SU-DHL-6 (cell line): ENCODE measurements around the gene CACNB2.

Experiments used
- H2AFZ ChIP-seq: fragments of 200-600 bp; sonication (generic); 2 replicates; pipeline ENCODE4 v1.6.1; 2014; ENCODE audit warnings: low read depth, mild to moderate bottlenecking, moderate library complexity, mixed read lengths, antibody characterized with exemption, low read length; ENCODE audit not compliant: severe bottlenecking
- H3F3A ChIP-seq: fragments of 200-600 bp; shearing (Covaris generic); 2 replicates; pipeline ENCODE4 v1.6.0; 2016; ENCODE audit warnings: antibody characterized with exemption, mild to moderate bottlenecking; ENCODE audit not compliant: insufficient read depth
- H3K27ac ChIP-seq: fragments of 200-600 bp; sonication (generic); 2 replicates; pipeline ENCODE4 v1.5.1; 2016; ENCODE audit warnings: low read depth, mild to moderate bottlenecking, low read length, moderate library complexity, mixed read lengths
- H3K27me3 ChIP-seq: fragments of 200-600 bp; sonication (generic), shearing (Covaris generic); 2 replicates; pipeline ENCODE4 v1.6.0; 2014; ENCODE audit warnings: mild to moderate bottlenecking, low read length
- H3K36me3 ChIP-seq: fragments of 200-600 bp; sonication (generic); 2 replicates; pipeline ENCODE4 v1.6.1; 2014; ENCODE audit warnings: mild to moderate bottlenecking, low read length, mixed read lengths
- H3K4me2 ChIP-seq: fragments of 300-600, 200-600 bp; shearing (Covaris generic), sonication (generic); 2 replicates; pipeline ENCODE4 v1.6.0; 2014; ENCODE audit warnings: low read length, low read depth, mild to moderate bottlenecking; ENCODE audit not compliant: poor library complexity, severe bottlenecking
- H3K4me3 ChIP-seq: fragments of 200-600 bp; sonication (generic); 2 replicates; pipeline ENCODE4 v1.5.1; 2014; ENCODE audit warnings: antibody characterized with exemption, low read length, mild to moderate bottlenecking, mixed read lengths; ENCODE audit not compliant: insufficient read depth, poor library complexity, severe bottlenecking
- H3K79me2 ChIP-seq: fragments of 200-600 bp; sonication (generic); 2 replicates; pipeline ENCODE4 v1.6.1; 2014; ENCODE audit warnings: mild to moderate bottlenecking, low read length, moderate library complexity; ENCODE audit not compliant: insufficient read depth
- H3K9ac ChIP-seq: fragments of 200-600 bp; sonication (generic); 2 replicates; pipeline ENCODE4 v1.7.0; 2014; ENCODE audit warnings: mild to moderate bottlenecking, low read length
- H3K9me2 ChIP-seq: fragments of 200-600 bp; sonication (generic); replicated peaks from 2 replicates; pipeline ENCODE4 v1.6.1; 2014; ENCODE audit warnings: low read length; ENCODE audit not compliant: insufficient read depth
- H3K9me3 ChIP-seq: fragments of 200-600 bp; sonication (generic); 2 replicates; pipeline ENCODE4 v1.6.1; 2014; ENCODE audit warnings: low read length, mixed read lengths; ENCODE audit not compliant: insufficient read depth
- H4K20me1 ChIP-seq: fragments of 200-600 bp; sonication (generic); 2 replicates; pipeline ENCODE4 v1.6.1; 2014; ENCODE audit warnings: low read depth, mild to moderate bottlenecking, antibody characterized with exemption, low read length, moderate library complexity, mixed read lengths
- CTCF ChIP-seq: fragments of 200-600 bp; sonication (generic); IDR thresholded peaks from one replicate; pipeline ENCODE4 v1.5.1; 2017; ENCODE audit warnings: antibody characterized with exemption, mild to moderate bottlenecking, low read length, moderate library complexity; ENCODE audit not compliant: insufficient read depth, poor library complexity, severe bottlenecking
- EZH2phosphoT487 ChIP-seq: fragments of 200-600 bp; sonication (generic), shearing (Covaris generic); conservative IDR thresholded peaks from 2 replicates; pipeline ENCODE4 v1.6.1; 2018; ENCODE audit warnings: mild to moderate bottlenecking, antibody characterized with exemption, low read length, moderate library complexity, mixed read lengths

The CACNB2 gene

GRCh38 chr10:18554479-18554878 lies 414.3 kb downstream of the CACNB2 start:
- peaks cover 29% of the 10 kb centered on the region; the same call in 1 of the 2 replicates for H3K9me3 ChIP-seq
- H3K4me2 ChIP-seq, result no peak overlapping the region
- peaks cover 36% of the 10 kb centered on the region for H3K36me3 ChIP-seq
- H3K4me3 ChIP-seq, result no peak overlapping the region
- H3K27me3 ChIP-seq, result no peaks in the 10 kb centered on the region
- no peaks in the 10 kb centered on the region for H3K9me2 ChIP-seq
- H3K9ac ChIP-seq, result no peak overlapping the region
- H4K20me1 ChIP-seq, result no peaks in the 10 kb centered on the region
- TF ChIP-seq EZH2phosphoT487 (no peak), CTCF (no peak)
- H2AFZ ChIP-seq, result no peak overlapping the region
- no peak overlapping the region for H3K27ac ChIP-seq
- H3F3A ChIP-seq, result no peaks in the 10 kb centered on the region
- H3K79me2 ChIP-seq, result no peaks in the 10 kb centered on the region

GRCh38 chr10:18556522-18557147 lies 416.4 kb downstream of the CACNB2 start:
- no peak overlapping the region for H3K27ac ChIP-seq
- no peaks in the 10 kb centered on the region for H4K20me1 ChIP-seq
- H3K4me3 ChIP-seq, result no peak overlapping the region
- H3K27me3 ChIP-seq, result no peaks in the 10 kb centered on the region
- H3K9ac ChIP-seq, result no peak overlapping the region
- peaks cover 38% of the 10 kb centered on the region; the same call in 1 of the 2 replicates for H3K9me3 ChIP-seq
- peaks cover 45% of the 10 kb centered on the region for H3K36me3 ChIP-seq
- TF ChIP-seq CTCF, result no peak
- TF ChIP-seq EZH2phosphoT487, result no peak
- no peak overlapping the region for H2AFZ ChIP-seq
- H3F3A ChIP-seq, result no peaks in the 10 kb centered on the region
- no peaks in the 10 kb centered on the region for H3K9me2 ChIP-seq
- no peaks in the 10 kb centered on the region for H3K79me2 ChIP-seq
- H3K4me2 ChIP-seq, result no peak overlapping the region

GRCh38 chr10:18557960-18558359 lies 417.7 kb downstream of the CACNB2 start:
- Histone ChIP-seq H3K36me3 (peaks cover 48% of the 10 kb centered on the region), H3K9me2 (no peaks in the 10 kb centered on the region), H2AFZ (no peak overlapping the region), H3K27me3 (no peaks in the 10 kb centered on the region), H3K9ac (no peak overlapping the region), H3K4me3 (no peak overlapping the region), H3F3A (no peaks in the 10 kb centered on the region), H3K9me3 (peaks cover 46% of the 10 kb centered on the region; the same call in 1 of the 2 replicates), H4K20me1 (no peaks in the 10 kb centered on the region), H3K79me2 (no peaks in the 10 kb centered on the region), H3K4me2 (no peak overlapping the region), H3K27ac (no peak overlapping the region)
- TF ChIP-seq EZH2phosphoT487 (no peak), CTCF (no peak)
